ENCODE measurements around the gene HOXD9.

HOXD9 gene

GRCh38 chr2:176098366-176099158 lies 24.0 kb upstream of the HOXD9 start:
- DNase-seq = no peak
- ATAC-seq = no peak

GRCh38 chr2:176099159-176099727 lies 23.3 kb upstream of the HOXD9 start:
- DNase-seq (no peak), ATAC-seq (no peak)

GRCh38 chr2:176099728-176100546 lies 22.6 kb upstream of the HOXD9 start, which contains the start of gene HOXD12:
HOXD12 (plus strand) TSS chr2:176099795; CDS start chr2:176099802, 7 bp downstream.
- ATAC-seq = no peak

GRCh38 chr2:176100547-176101140 lies 21.9 kb upstream of the HOXD9 start:
- DNase-seq (no peak), ATAC-seq (no peak)

More at GRCh38 chr2:176099728-176100546, 22.6 kb upstream of the HOXD9 start, which contains the start of gene HOXD12:
- no peak for DNase-seq

- no peak for DNase-seq
- no peak for ATAC-seq
Observed at GRCh38 chr2:176101216-176101830, 21.2 kb upstream of the HOXD9 start.

GRCh38 chr2:176101842-176102241 lies 20.7 kb upstream of the HOXD9 start:
- DNase-seq (no peak), ATAC-seq (no peak)

- ATAC-seq (no peak), DNase-seq (no peak)
Observed at GRCh38 chr2:176102309-176102866, 20.1 kb upstream of the HOXD9 start.

GRCh38 chr2:176103194-176103593 lies 19.3 kb upstream of the HOXD9 start:
- ATAC-seq = no peak
- no peak for DNase-seq

GRCh38 chr2:176103742-176104315 lies 18.7 kb upstream of the HOXD9 start:
- DNase-seq = no peak
- ATAC-seq = no peak

- DNase-seq (no peak), ATAC-seq (peak; percentile 26)
Observed at GRCh38 chr2:176104316-176105077, 18.0 kb upstream of the HOXD9 start.

GRCh38 chr2:176105078-176105729 lies 17.3 kb upstream of the HOXD9 start:
- ATAC-seq (no peak), DNase-seq (no peak)

- ATAC-seq (no peak), DNase-seq (no peak)
Observed at GRCh38 chr2:176105730-176106580, 16.6 kb upstream of the HOXD9 start.

GRCh38 chr2:176106581-176107539 lies 15.7 kb upstream of the HOXD9 start, which contains the start of gene HOXD11:
HOXD11 (plus strand) TSS chr2:176107280; CDS start chr2:176107356, 76 bp downstream.
- DNase-seq (no peak), ATAC-seq (peak; percentile 27)

GRCh38 chr2:176107731-176108181 lies 14.8 kb upstream of the HOXD9 start:
- no peak for ATAC-seq
- no peak for DNase-seq

GRCh38 chr2:176109192-176109901 lies 13.2 kb upstream of the HOXD9 start:
- ATAC-seq (no peak), DNase-seq (no peak)

- no peak for ATAC-seq
- DNase-seq = no peak
Observed at GRCh38 chr2:176109946-176110345, 12.6 kb upstream of the HOXD9 start.
